GM19452 (cell line): ENCODE data around the gene IGFBP5.

Experiments
- ATAC-seq: cut with Tn5 transposase; IDR thresholded peaks from one replicate; pipeline ENCODE4 v1.9.1; 2021; ENCODE audit not compliant: unreplicated experiment

IGFBP5 gene

DNA sequence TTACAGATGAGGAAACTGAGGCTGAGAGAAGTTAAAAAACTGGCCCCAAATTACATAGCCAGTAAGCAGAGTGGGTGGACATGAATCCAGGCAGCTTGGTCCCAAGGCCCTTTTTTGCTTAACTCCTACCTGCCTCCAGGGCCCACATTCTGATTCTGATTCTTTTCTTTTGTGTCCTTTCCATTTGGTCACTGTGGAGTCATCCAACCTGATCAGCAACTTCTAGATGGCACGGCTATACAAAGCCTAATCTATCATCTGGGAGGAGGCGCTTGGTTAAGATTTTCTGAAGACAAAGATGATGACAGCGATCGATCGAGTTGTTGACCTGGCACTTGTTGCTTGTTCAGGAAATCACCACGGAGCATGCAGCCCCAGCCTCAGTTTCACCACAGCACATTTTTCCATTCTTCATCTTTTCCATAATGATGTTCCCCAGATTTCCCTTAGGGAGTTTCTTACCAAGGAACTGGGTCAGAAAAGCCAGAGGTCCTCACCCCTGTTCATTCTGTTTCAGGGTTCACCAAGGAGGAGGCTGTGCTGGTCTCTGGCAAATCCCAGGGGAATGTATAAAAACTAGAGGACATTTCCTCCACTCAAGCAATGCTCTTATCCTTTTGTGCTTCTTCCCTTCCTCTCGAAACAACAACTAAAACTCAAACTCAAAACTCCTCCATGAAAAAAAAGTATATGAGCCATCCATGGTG, 69.0 kb downstream of the IGFBP5 start:
- ATAC-seq: no peak

DNA sequence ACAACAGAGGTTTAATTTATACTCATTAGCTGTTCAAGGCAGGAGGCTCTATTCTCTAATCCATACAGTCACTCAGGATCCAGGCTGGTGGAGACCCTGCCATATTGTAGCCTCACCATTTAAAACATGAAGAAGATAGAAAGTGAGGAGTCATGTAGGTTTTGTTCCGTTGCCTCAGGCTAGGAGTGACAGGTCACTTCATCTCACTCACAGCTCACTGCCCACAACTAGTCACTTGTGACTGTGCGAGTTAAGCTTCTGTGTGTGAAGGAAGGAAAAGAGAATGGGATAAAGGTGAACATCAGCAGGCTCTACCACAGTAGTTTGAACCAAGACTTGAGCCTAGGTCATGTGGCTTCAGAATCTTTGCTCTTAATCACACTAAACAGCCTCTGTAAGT, 71.1 kb downstream of the IGFBP5 start:
- no peak for ATAC-seq

DNA sequence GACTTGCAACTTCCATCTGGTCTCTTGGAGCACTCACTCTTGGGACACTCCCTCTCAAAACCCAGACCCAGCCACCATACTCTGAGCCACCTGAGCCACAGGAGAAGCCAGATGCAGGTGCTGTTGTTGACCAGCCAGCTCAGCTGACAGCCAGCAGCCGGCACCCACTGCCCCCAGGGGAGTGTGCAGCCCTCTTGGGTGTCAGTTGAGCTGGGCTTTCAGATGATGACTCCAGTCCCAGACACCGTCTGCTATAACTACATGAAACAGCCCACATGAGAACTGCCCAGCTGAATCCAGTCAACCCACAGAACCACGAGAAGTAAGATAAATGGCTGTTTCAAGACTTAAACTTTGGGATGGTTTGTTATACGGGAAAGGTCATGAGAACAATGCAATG, 72.8 kb downstream of the IGFBP5 start:
- no peak for ATAC-seq
